HL-60 (cell line): ENCODE measurements around the gene IRF3.

Source experiments
- DNase-seq, 2 experiments: peaks; one replicate each; pipeline ENCODE4 v3.0.0-alpha.2; 2010 to 2020; ENCODE audit warnings: low read depth in 1 of 2, low spot score in 1 of 2
- H3K27ac ChIP-seq: fragments of 250-450 bp; sonication (Bioruptor Pico); replicated peaks from 2 replicates; pipeline ENCODE4 v1.5.1; 2020; ENCODE audit warnings: mild to moderate bottlenecking, moderate library complexity
- H3K27me3 ChIP-seq: fragments of 250-450 bp; sonication (Bioruptor Pico); 2 replicates; pipeline ENCODE4 v1.5.1; 2021; ENCODE audit warnings: mild to moderate bottlenecking, moderate library complexity; ENCODE audit not compliant: insufficient read depth, poor library complexity, severe bottlenecking
- H3K4me3 ChIP-seq: replicated peaks from 2 replicates; pipeline ENCODE4 v1.5.1; 2011; ENCODE audit warnings: mild to moderate bottlenecking, control low read depth, low read length; ENCODE audit not compliant: insufficient read depth
- CTCF ChIP-seq: IDR thresholded peaks from one replicate; pipeline ENCODE4 v1.5.1; 2011; ENCODE audit warnings: low read length, control low read depth, inconsistent platforms; ENCODE audit not compliant: insufficient read depth
- GABPA ChIP-seq: IDR thresholded peaks from 2 replicates; pipeline ENCODE4 v1.6.1; 2012; ENCODE audit warnings: low read depth
- POLR2AphosphoS5 ChIP-seq: IDR thresholded peaks from 2 replicates; pipeline ENCODE4 v1.6.1; 2012; ENCODE audit warnings: low read depth
- SPI1 ChIP-seq: IDR thresholded peaks from 2 replicates; pipeline ENCODE4 v1.6.1; 2012; ENCODE audit warnings: low read depth, mild to moderate bottlenecking, borderline replicate concordance
- TF ChIP-seq, protein P1 (sequence below): IDR thresholded peaks from 2 replicates; pipeline ENCODE4 v1.6.1; 2012; ENCODE audit warnings: low read depth; ENCODE audit not compliant: insufficient replicate concordance

The IRF3 gene

GRCh38 chr19:49682274-49682673 is 16.6 kb upstream of the IRF3 start:
- H3K27ac ChIP-seq = no peak overlapping the region
- TF ChIP-seq, protein P1, sequence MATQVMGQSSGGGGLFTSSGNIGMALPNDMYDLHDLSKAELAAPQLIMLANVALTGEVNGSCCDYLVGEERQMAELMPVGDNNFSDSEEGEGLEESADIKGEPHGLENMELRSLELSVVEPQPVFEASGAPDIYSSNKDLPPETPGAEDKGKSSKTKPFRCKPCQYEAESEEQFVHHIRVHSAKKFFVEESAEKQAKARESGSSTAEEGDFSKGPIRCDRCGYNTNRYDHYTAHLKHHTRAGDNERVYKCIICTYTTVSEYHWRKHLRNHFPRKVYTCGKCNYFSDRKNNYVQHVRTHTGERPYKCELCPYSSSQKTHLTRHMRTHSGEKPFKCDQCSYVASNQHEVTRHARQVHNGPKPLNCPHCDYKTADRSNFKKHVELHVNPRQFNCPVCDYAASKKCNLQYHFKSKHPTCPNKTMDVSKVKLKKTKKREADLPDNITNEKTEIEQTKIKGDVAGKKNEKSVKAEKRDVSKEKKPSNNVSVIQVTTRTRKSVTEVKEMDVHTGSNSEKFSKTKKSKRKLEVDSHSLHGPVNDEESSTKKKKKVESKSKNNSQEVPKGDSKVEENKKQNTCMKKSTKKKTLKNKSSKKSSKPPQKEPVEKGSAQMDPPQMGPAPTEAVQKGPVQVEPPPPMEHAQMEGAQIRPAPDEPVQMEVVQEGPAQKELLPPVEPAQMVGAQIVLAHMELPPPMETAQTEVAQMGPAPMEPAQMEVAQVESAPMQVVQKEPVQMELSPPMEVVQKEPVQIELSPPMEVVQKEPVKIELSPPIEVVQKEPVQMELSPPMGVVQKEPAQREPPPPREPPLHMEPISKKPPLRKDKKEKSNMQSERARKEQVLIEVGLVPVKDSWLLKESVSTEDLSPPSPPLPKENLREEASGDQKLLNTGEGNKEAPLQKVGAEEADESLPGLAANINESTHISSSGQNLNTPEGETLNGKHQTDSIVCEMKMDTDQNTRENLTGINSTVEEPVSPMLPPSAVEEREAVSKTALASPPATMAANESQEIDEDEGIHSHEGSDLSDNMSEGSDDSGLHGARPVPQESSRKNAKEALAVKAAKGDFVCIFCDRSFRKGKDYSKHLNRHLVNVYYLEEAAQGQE = no peak
- TF ChIP-seq CTCF (no peak), GABPA (no peak), POLR2AphosphoS5 (no peak), SPI1 (no peak)
- no peaks in the 10 kb centered on the region for H3K27me3 ChIP-seq

DNA sequence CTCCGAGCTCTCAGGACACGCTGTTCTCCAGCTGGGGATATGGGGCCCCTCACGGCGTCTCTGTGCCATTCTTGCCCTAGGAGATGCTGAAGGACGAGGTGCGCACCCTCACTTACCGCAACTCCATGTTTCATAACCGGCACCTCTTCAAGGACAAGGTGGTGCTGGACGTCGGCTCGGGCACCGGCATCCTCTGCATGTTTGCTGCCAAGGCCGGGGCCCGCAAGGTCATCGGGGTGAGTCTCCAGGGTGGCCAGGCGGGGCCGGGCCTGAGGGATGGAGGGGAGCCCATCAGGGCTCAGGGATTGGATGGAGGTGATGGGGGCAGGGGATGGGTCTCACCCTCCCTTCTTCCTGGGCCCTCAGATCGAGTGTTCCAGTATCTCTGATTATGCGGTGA is 16.2 kb upstream of the IRF3 start:
- Histone ChIP-seq H3K27ac (no peak overlapping the region), H3K27me3 (no peaks in the 10 kb centered on the region), H3K4me3 (no peak overlapping the region)
- TF ChIP-seq CTCF = no peak
- TF ChIP-seq GABPA = no peak
- TF ChIP-seq, protein P1 = no peak
- no peak for TF ChIP-seq SPI1
- no peak for TF ChIP-seq POLR2AphosphoS5
- DNase-seq = no peak

More at GRCh38 chr19:49682274-49682673, 16.6 kb upstream of the IRF3 start:
- DNase-seq = no peak
- no peak overlapping the region for H3K4me3 ChIP-seq

DNA sequence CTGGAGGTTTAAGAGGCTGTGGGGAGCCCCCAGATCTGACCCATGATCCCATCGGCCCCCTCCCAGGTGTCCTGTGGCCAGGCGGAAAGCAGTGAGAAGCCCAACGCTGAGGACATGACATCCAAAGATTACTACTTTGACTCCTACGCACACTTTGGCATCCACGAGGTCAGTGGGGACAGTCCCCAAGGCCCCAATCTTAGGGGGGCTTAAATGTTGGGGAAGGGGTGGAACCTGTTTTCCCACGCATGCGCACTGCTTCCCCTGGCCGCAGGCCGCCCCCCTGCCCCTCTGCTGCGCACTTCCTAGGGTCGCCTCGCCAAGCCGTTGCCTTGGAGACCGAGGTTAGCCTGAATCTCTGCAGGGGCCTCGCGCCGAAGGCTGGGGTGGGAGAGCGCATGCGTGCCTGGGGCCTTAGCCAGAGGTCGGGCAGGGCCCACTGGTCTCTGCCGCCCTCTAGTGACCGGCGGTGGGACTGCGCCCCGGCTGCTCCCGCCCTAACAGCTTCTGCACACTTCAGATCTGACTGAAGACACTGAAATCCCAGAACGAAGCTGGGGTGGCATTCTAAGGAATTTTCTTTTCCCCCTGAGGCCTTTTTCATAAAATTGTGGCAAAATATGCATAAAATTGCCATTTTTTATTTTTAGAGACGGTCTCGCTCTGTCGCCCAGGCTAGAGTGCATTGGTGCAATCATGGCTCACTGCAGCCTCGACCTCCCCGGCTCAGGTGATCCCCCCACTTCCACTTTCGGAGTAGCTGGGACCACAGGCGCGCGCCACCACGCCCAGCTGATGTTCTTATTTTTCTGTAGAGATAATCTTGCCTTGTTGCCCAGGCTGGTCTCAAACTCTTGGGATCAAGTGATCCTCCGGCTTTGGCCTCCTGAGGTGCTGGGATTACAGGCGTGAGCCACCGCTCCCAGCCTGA is 15.0 kb upstream of the IRF3 start:
- no peaks in the 10 kb centered on the region for H3K27me3 ChIP-seq
- no peak overlapping the region for H3K4me3 ChIP-seq
- peak in 1 of 2 experiments; percentile 89 for DNase-seq
- TF ChIP-seq GABPA (no peak), CTCF (peak; percentile 98)
- H3K27ac ChIP-seq = peak overlapping the region; percentile 28; the same call in 1 of the 2 replicates
